HG02610 (cell line): ENCODE results near the gene ADAMTS8.

Experiments used
- ATAC-seq: cut with Tn5 transposase; IDR thresholded peaks from one replicate; pipeline ENCODE4 v1.9.1; 2021; ENCODE audit warnings: mild to moderate bottlenecking, moderate library complexity; ENCODE audit not compliant: unreplicated experiment

The ADAMTS8 gene

GRCh38 chr11:130428316-130429119 lies at the start of gene ADAMTS8:
ADAMTS8 (minus strand) TSS chr11:130428609; CDS start chr11:130428286, 323 bp downstream.
- no peak for ATAC-seq

GRCh38 chr11:130477586-130478203 lies 49.3 kb upstream of the ADAMTS8 start:
- ATAC-seq: no peak

GRCh38 chr11:130476922-130477491 lies 48.6 kb upstream of the ADAMTS8 start:
- no peak for ATAC-seq

- ATAC-seq: no peak
Measured at GRCh38 chr11:130476200-130476921, 48.0 kb upstream of the ADAMTS8 start.

GRCh38 chr11:130475426-130476053 lies 47.1 kb upstream of the ADAMTS8 start:
- no peak for ATAC-seq

GRCh38 chr11:130474637-130475400 lies 46.4 kb upstream of the ADAMTS8 start:
- ATAC-seq: no peak

- no peak for ATAC-seq
Measured at GRCh38 chr11:130473795-130474377, 45.5 kb upstream of the ADAMTS8 start.

GRCh38 chr11:130473056-130473794 lies 44.8 kb upstream of the ADAMTS8 start:
- no peak for ATAC-seq

- no peak for ATAC-seq
Measured at GRCh38 chr11:130472434-130472961, 44.1 kb upstream of the ADAMTS8 start.

GRCh38 chr11:130471731-130472433 lies 43.5 kb upstream of the ADAMTS8 start:
- no peak for ATAC-seq

GRCh38 chr11:130470832-130471706 lies 42.7 kb upstream of the ADAMTS8 start:
- no peak for ATAC-seq

GRCh38 chr11:130469181-130469580 lies 40.8 kb upstream of the ADAMTS8 start:
- ATAC-seq: no peak

- ATAC-seq: no peak
Measured at GRCh38 chr11:130467116-130467900, 38.9 kb upstream of the ADAMTS8 start.

GRCh38 chr11:130465263-130465662 lies 36.9 kb upstream of the ADAMTS8 start:
- no peak for ATAC-seq

- no peak for ATAC-seq
Measured at GRCh38 chr11:130464291-130464812, 35.9 kb upstream of the ADAMTS8 start.

GRCh38 chr11:130462931-130463330 lies 34.5 kb upstream of the ADAMTS8 start:
- ATAC-seq: no peak
